ENCODE measurements around the gene CDH5.

- no peak for TF ChIP-seq POLR2AphosphoS5 (IDR thresholded peaks at IDR 0.05; ENCODE audit: insufficient read depth in 1 of 2, low read depth in 1 of 2)
- no peak for TF ChIP-seq CTCF (IDR thresholded peaks at IDR 0.05)
- TF ChIP-seq POLR2A (IDR thresholded peaks at IDR 0.05) = no peak
Measured at GRCh38 chr16:66426112-66427035, 59.9 kb downstream of the CDH5 start.

All from vagina (tissue), 2 donors.